ENCODE data around the gene SF3B1. TPM values are rescaled to one million over a fixed set of nuclear protein-coding genes. Genes with fewer than 3 reads are reported as not detected.

The SF3B1 gene
- total RNA-seq, 1 experiment from 2014 or later = 156 TPM

GRCh38 chr2:197391220-197391717 lies 43.6 kb downstream of the SF3B1 start:
- peaks cover 19% of the 10 kb centered on the region for H3F3A ChIP-seq (ENCODE audit: insufficient read depth, low read depth)
- H3K9me3 ChIP-seq (ENCODE audit: insufficient read depth, low read depth) = no peaks in the 10 kb centered on the region
- POLR2A ChIA-PET (ENCODE audit: unreplicated experiment) = no interaction called here
- TF ChIP-seq EZH2 (IDR thresholded peaks at IDR 0.05; ENCODE audit: low read depth) = no peak
- TF ChIP-seq CTCF (conservative IDR thresholded peaks at IDR 0.05) = no peak
- CTCF ChIA-PET = no interaction called here
- H3K9me2 ChIP-seq (ENCODE audit: insufficient read depth) = no peaks in the 10 kb centered on the region
- no peak for DNase-seq
- H3K4me2 ChIP-seq = no peak overlapping the region
- no peaks in the 10 kb centered on the region for H3K4me1 ChIP-seq (replicated peaks; ENCODE audit: insufficient read depth)
- no peaks in the 10 kb centered on the region for H3K79me2 ChIP-seq (ENCODE audit: low read depth)
- intact Hi-C loops (cut with micrococcal nuclease; ENCODE audit: unreplicated experiment) = loop anchor here (10.0 kb wide), 1 partner anchor 596 kb away; the partner anchor contains the start of gene GTF3C3
- H3K4me3 ChIP-seq = no peak overlapping the region
- H2AFZ ChIP-seq = no peak overlapping the region
- peaks cover 14% of the 10 kb centered on the region for H4K20me1 ChIP-seq (ENCODE audit: insufficient read depth)
- H3K27me3 ChIP-seq (ENCODE audit: insufficient read depth, low read depth) = no peaks in the 10 kb centered on the region
- peaks cover 8% of the 10 kb centered on the region for H3K36me3 ChIP-seq (ENCODE audit: low read depth)
- BruUV-seq (replicated peaks) = no TSS peak
- H3K27ac ChIP-seq = no peak overlapping the region

GRCh38 chr2:197388866-197389587 lies 45.8 kb downstream of the SF3B1 start:
- TF ChIP-seq EZH2 (IDR thresholded peaks at IDR 0.05; ENCODE audit: low read depth) (no peak), CTCF (conservative IDR thresholded peaks at IDR 0.05) (no peak)
- CTCF ChIA-PET = no interaction called here
- no peak overlapping the region for H3K4me3 ChIP-seq

GRCh38 chr2:197387179-197387578 lies 47.6 kb downstream of the SF3B1 start:
- Histone ChIP-seq H3K36me3 (ENCODE audit: low read depth) (peaks cover 5% of the 10 kb centered on the region; the same call in 1 of the 2 replicates), H3K4me2 (no peak overlapping the region), H3K4me1 (replicated peaks; ENCODE audit: insufficient read depth) (no peaks in the 10 kb centered on the region), H4K20me1 (ENCODE audit: insufficient read depth) (peaks cover 7% of the 10 kb centered on the region; the same call in 1 of the 2 replicates), H2AFZ (no peak overlapping the region), H3K79me2 (ENCODE audit: low read depth) (no peaks in the 10 kb centered on the region), H3K9me2 (ENCODE audit: insufficient read depth) (no peaks in the 10 kb centered on the region), H3K27ac (no peak overlapping the region), H3K4me3 (no peak overlapping the region), H3F3A (ENCODE audit: insufficient read depth, low read depth) (peaks cover 19% of the 10 kb centered on the region), H3K27me3 (ENCODE audit: insufficient read depth, low read depth) (no peaks in the 10 kb centered on the region), H3K9me3 (ENCODE audit: insufficient read depth, low read depth) (no peaks in the 10 kb centered on the region)
- ChIA-PET CTCF (no interaction called here), POLR2A (ENCODE audit: unreplicated experiment) (no interaction called here)
- intact Hi-C loops (cut with micrococcal nuclease; ENCODE audit: unreplicated experiment) = no loop called here
- DNase-seq = no peak
- BruUV-seq (replicated peaks) = no TSS peak
- no peak for TF ChIP-seq EZH2 (IDR thresholded peaks at IDR 0.05; ENCODE audit: low read depth)
- no peak for TF ChIP-seq CTCF (conservative IDR thresholded peaks at IDR 0.05)

More at GRCh38 chr2:197388866-197389587, 45.8 kb downstream of the SF3B1 start:
- no peak overlapping the region for H3K27ac ChIP-seq
- no peaks in the 10 kb centered on the region for H3K27me3 ChIP-seq (ENCODE audit: insufficient read depth, low read depth)
- no peaks in the 10 kb centered on the region for H3K79me2 ChIP-seq (ENCODE audit: low read depth)
- H3K9me3 ChIP-seq (ENCODE audit: insufficient read depth, low read depth) = no peaks in the 10 kb centered on the region
- no peaks in the 10 kb centered on the region for H3K9me2 ChIP-seq (ENCODE audit: insufficient read depth)
- H3F3A ChIP-seq (ENCODE audit: insufficient read depth, low read depth) = peaks cover 19% of the 10 kb centered on the region
- peaks cover 5% of the 10 kb centered on the region; the same call in 1 of the 2 replicates for H3K36me3 ChIP-seq (ENCODE audit: low read depth)
- POLR2A ChIA-PET (ENCODE audit: unreplicated experiment) = no interaction called here
- H3K4me1 ChIP-seq (replicated peaks; ENCODE audit: insufficient read depth) = no peaks in the 10 kb centered on the region
- no TSS peak for BruUV-seq (replicated peaks)
- no peak for DNase-seq
- H2AFZ ChIP-seq = no peak overlapping the region
- intact Hi-C loops (cut with micrococcal nuclease; ENCODE audit: unreplicated experiment) = no loop called here
- no peak overlapping the region for H3K4me2 ChIP-seq
- peaks cover 14% of the 10 kb centered on the region for H4K20me1 ChIP-seq (ENCODE audit: insufficient read depth)
